ENCODE measurements around the gene INMT. TPM values are rescaled to one million over a fixed set of nuclear protein-coding genes. Genes with fewer than 3 reads are reported as not detected.
"Not testable (repeated sequence)": the region's sequence is repeated elsewhere in the genome, so short reads cannot be mapped to it uniquely, and the experiment has no call there.

Gene INMT
- total RNA-seq, 1 donor from 2014 or later, result 0.26 TPM

DNA sequence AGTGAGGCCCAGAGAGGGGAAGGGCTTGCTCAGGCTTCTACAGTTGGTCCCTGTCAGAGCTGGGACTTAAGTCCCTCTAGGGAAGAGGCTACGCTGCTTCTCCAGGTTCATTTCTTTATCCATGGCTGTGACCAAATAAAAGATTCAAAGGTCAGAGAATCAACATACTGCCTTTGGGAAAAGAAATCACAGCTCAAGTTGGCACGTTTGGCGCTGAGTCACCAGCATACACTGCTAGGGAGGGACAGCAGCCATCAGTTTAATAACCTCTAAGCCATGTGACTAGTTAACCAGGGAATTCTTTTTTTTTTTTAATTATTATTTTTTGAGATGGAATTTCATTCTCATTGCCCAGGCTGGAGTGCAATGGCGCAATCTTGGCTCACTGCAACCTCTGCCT, 41.3 kb upstream of the INMT start:
- Histone ChIP-seq H3K27me3 (ENCODE audit: control insufficient read depth, insufficient read depth, low read length) (no peaks in the 10 kb centered on the region), H3K36me3 (ENCODE audit: control insufficient read depth, insufficient read depth, low read length) (no peaks in the 10 kb centered on the region), H3K4me3 (ENCODE audit: low read depth, low read length) (no peak overlapping the region)
- TF ChIP-seq CTCF (IDR thresholded peaks at IDR 0.05; ENCODE audit: insufficient read depth, low read length, severe bottlenecking), result no peak
- DNase-seq (ENCODE audit: low read depth) (no peak), FAIRE-seq (no peak)

- peak; percentile 91 for FAIRE-seq
- Histone ChIP-seq H3K4me3 (ENCODE audit: low read depth, low read length) (no peak overlapping the region), H3K36me3 (ENCODE audit: control insufficient read depth, insufficient read depth, low read length) (no peaks in the 10 kb centered on the region), H3K27me3 (ENCODE audit: control insufficient read depth, insufficient read depth, low read length) (no peaks in the 10 kb centered on the region)
- no peak for TF ChIP-seq CTCF (IDR thresholded peaks at IDR 0.05; ENCODE audit: insufficient read depth, low read length, severe bottlenecking)
- DNase-seq (ENCODE audit: low read depth), result peak; percentile 75
These were observed 38.5 kb upstream of the INMT start for GRCh38 chr7:30713392-30713791.

DNA sequence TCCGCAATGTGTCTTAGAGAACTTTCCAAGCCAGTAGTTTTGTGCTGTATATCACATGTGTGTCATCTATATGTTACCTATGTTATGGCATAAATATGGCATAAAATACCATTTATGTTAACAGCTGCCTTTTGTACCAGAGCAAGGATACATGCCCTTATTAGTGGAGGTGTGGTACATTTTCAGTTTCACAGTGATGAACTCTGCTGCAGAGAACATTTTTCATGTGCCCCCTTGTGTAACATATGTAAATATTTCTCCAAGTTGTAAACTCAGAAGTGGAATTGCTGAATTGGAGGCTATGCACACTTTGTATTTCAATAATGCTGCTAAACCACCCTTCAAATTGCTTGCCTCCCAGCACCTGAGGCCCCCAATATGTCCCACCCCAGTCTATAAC, 37.8 kb upstream of the INMT start:
- H3K36me3 ChIP-seq (ENCODE audit: control insufficient read depth, insufficient read depth, low read length), result no peaks in the 10 kb centered on the region
- H3K27me3 ChIP-seq (ENCODE audit: control insufficient read depth, insufficient read depth, low read length), result no peaks in the 10 kb centered on the region
- DNase-seq (ENCODE audit: low read depth) (no peak), FAIRE-seq (no peak)
- H3K4me3 ChIP-seq (ENCODE audit: low read depth, low read length), result no peak overlapping the region
- TF ChIP-seq CTCF (IDR thresholded peaks at IDR 0.05; ENCODE audit: insufficient read depth, low read length, severe bottlenecking), result no peak

- Histone ChIP-seq H3K36me3 (ENCODE audit: control insufficient read depth, insufficient read depth, low read length) (no peaks in the 10 kb centered on the region), H3K27me3 (ENCODE audit: control insufficient read depth, insufficient read depth, low read length) (no peaks in the 10 kb centered on the region), H3K4me3 (ENCODE audit: low read depth, low read length) (no peak overlapping the region)
- no peak for TF ChIP-seq CTCF (IDR thresholded peaks at IDR 0.05; ENCODE audit: insufficient read depth, low read length, severe bottlenecking)
- no peak for FAIRE-seq
- peak; percentile 77 for DNase-seq (ENCODE audit: low read depth)
These were observed 34.8 kb upstream of the INMT start for GRCh38 chr7:30717181-30717580.

DNA sequence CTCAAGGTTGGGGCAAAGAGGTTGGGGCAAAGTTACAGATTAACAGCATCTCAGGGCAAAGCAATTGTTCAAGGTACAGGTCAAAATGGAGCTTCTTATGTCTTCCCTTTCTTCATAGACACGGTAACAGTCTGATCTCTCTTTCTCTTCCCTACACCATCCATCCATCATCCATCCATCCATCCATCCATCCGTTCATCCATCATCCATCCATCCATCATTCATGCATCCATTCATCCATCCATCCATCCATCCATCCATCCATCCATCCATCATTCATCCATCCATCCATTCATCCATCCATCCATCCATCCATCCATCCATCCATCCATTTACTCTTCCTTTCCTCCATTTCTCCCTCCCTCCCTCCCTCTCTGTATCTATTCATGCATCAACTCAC, 32.5 kb upstream of the INMT start:
- not testable (repeated sequence) for H3K27me3 ChIP-seq (ENCODE audit: control insufficient read depth, insufficient read depth, low read length); DNase-seq (ENCODE audit: low read depth); H3K4me3 ChIP-seq (ENCODE audit: low read depth, low read length); FAIRE-seq; H3K36me3 ChIP-seq (ENCODE audit: control insufficient read depth, insufficient read depth, low read length)

DNA sequence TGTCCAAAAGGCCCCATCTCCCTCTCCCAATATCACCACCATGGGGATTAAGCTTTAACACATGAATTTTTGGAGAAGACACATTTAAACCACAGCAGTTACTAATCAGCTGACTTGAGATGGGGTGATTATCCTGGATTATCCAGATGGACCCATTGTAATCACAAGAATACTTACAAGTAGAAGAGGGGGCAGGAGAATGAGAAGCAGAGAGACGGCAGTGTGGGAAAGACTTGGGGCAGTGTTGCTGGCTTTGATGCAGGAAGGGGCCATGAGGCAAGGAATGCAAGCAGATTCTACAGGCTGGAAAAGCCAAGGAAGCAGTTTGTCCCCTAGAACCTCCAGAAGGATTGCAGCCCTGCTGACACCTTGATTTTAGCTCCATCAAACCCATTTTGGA, 30.7 kb upstream of the INMT start:
- H3K27me3 ChIP-seq (ENCODE audit: control insufficient read depth, insufficient read depth, low read length), result peaks cover 4% of the 10 kb centered on the region
- H3K4me3 ChIP-seq (ENCODE audit: low read depth, low read length), result no peak overlapping the region
- TF ChIP-seq CTCF (IDR thresholded peaks at IDR 0.05; ENCODE audit: insufficient read depth, low read length, severe bottlenecking), result no peak
- FAIRE-seq, result no peak
- H3K36me3 ChIP-seq (ENCODE audit: control insufficient read depth, insufficient read depth, low read length), result no peaks in the 10 kb centered on the region
- no peak for DNase-seq (ENCODE audit: low read depth)

All from bronchial epithelial cell (primary cell).